COR-L47 (cell line): ENCODE measurements around the gene AGPS.
"Not testable (repeated sequence)": the region's sequence is repeated elsewhere in the genome, so short reads cannot be mapped to it uniquely, and the experiment has no call there.

Source experiments
- DNase-seq: peaks from one replicate; lab custom pipeline; 2025; lab: John Stamatoyannopoulos, UW

Gene AGPS

DNA sequence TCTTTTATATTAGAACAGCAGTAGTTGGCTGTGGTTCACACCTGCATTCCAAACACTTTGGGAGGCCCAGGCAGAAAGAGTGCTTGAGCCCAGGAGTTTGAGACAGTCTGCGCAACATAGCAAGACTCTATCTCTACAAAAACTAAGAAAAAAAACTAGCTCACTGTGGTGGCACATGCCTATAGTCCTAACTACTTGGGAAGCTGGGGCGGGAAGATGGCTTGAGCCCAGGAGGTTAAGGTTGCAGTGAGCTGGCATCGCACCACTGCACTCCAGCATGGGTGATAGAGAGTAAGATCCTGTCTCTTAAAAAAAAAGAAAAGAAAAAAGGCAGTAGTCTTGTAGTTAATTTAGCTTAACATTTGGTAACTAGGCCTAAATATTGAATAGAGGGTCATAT lies 136.6 kb downstream of the AGPS start:
- DNase-seq, result no peak

DNA sequence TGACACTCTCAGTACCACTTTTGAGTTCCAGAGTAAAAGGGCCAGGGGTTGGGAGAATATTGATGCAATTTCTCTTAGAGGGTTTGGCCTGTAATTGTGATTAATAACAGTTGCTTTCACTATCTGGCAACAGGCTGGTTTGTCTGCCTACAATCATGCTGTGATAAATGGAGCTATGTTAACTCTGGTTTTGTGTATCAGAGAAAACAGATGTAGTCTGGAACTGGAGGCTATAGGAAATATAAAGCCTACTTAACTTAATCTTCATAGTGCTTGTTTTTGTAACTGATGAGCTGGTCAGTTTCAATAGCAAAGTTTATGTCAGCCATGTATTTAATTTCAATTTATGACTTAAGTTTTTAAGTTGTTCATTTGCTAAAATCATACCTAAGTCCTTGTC lies 138.0 kb downstream of the AGPS start:
- peak; percentile 57 for DNase-seq

DNA sequence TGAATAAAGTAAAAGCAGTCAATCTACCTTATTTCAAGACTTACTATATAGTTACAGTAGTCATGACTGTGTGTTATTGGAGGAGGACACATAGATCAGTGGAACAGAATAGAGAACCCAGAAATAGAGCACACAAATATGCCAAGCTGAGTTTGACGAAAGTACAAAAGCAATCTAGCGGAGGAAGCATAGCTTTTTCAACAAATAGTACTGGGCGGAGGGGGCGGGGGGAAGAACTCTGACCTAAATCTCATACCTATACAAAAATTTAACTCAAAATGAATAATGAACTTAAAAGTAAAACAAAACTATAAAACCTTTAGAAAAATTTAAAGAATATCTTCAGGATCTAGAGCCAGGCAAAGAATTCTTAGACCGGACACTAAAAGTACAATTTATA lies 139.1 kb downstream of the AGPS start:
- DNase-seq, result no peak

DNA sequence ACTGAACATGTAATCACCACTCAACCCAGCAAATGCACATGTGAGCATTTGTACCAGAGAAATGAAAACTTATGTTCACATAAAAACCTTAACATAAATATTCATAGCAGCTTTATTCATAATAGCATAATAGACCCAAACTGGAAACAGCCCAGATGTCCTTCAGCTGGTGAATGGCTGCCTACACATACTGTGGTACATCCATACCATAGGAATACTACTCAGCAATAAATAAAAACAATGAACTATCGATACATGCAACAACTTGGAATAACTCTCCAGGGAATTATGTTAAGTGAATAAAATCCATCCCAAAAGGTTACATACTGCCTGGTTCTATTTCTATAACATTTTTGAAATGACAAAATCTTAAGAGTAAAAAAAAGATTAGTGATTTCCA lies 140.0 kb downstream of the AGPS start:
- no peak for DNase-seq

DNA sequence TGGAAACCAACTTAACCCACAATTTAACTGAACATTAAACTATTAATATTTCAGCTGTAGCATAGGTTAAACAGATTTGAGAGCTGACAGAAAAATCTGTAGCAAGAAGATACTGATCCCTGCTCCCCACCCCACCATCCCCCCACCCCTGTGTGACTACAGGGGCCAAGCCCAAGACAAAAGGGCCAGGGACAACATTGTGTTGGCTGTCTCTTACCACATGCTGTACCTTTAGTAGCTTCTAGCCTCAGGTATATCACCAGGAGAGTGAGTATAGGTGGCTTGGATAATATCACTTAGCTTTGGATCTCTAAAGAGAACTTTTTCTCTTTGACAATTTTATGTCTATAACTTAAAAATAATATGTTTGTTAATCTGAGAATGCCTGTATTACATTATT lies 140.7 kb downstream of the AGPS start:
- DNase-seq, result no peak

DNA sequence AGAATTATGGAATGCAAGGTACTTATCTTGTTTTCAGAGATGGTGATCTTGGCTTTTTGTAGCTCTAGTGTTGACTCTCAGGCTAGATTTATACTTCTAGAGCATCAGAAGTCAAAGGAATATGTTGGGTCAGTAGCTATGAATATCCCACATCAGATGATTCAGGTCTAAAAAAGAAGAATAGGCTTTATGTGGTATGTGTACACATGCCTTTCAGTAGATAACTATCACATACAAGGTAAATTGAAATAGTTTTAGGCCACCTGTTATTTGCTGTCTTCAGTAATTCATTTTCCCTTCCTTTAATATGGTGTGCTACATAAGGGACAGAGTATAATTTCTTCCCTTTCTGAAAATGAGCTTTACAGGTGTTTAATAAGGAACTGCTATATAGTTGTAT lies 142.4 kb downstream of the AGPS start:
- no peak for DNase-seq

DNA sequence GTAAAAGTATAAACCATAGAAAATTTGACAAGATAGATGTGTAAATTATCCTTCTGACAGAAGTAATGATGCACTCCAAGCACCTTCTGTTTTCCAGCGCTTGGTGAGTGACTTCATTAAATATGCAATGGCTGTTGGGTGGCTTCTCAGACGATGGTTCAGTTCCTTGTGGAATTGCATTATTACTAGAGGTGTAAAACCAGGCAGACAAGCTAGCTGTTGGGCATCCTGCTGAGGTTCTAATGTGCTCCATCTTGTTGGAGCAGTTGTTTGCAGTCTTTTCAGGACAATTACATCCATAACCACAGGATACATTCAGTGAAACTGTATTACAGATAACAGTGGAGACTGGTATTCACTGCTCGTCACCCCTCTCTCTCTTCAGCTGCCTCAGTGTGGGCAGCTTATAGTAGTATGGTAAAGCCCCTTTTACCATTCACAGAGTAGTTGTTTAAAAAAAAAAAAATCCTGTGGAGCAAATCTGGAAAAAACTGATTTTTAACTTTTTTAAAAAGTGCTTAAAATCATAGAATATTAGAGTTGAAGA lies 143.5 kb downstream of the AGPS start:
- DNase-seq, result peak; percentile 18

DNA sequence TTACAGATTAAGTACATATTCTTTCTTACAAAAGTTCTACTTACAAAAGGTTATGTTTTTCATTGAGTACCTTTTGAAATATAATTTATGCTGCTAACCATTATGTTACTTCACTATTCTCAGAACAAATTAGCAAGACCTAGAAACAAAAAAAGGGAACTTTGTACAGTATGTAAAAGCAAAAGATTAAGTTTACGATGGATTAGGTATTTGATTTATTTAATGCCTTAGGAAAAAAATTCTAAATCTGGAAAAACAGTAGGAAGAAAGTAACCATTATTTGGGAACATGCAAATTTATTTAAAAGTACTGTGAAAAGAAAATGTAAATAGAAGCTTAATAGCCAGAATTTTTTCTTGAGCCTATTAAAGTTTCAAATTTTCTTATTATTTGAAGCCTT lies 144.6 kb downstream of the AGPS start:
- no peak for DNase-seq

DNA sequence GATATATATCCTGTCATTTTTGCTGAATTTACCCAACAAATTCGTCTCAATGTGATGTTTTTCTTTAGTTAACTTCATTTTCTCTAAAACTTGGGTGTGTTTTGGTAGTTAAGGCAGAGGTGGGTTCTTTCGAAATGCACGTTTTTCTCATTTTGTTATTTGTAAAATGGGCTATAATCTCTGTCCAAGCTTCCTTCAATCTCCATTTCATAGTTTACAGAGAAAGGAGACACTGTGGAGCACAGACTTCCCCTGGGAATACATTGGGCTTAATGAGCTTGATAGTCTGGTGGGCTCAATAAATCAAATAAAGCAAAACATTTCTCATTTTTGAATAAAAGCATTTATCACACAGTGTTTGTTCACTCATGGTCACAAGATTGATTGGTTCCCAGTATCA lies 145.1 kb downstream of the AGPS start:
- DNase-seq, result no peak

DNA sequence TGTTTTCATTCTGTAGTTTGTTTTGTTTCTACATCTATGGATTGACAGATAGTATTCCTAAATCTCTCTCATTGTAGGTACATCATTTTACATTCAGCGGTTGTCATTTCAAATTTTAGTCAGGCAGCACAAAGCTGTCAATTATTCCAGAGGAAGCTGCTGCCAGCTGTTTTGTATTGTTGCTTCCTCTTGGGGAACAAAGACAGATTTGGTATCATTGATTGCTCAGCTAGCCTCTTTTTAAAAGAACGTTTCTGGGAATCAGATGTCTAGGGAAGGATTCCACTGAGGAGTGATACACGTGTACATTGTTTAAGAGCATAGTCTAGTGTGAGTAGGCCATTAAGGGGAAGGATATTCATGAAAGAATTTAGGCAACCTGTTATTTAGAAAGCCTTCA lies 145.8 kb downstream of the AGPS start:
- DNase-seq, result peak; percentile 16

DNA sequence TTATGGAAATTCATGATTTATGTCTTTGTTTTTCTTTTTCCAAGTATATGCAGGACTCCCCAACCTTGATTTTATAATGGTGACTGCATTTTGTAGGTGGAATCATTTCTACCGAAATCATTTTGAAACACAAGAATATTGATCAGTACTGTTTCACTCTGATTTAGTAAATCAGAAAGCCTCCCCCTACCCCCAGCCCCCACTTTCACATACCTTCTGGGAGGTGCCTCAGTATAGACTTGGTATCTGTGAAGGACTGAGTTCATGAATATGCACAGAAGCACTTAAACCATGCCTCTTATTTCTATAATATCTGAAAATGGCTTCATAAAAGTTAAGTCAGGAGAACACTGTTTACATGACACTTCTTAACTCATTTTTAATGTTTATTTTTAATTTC lies 147.7 kb downstream of the AGPS start:
- no peak for DNase-seq

DNA sequence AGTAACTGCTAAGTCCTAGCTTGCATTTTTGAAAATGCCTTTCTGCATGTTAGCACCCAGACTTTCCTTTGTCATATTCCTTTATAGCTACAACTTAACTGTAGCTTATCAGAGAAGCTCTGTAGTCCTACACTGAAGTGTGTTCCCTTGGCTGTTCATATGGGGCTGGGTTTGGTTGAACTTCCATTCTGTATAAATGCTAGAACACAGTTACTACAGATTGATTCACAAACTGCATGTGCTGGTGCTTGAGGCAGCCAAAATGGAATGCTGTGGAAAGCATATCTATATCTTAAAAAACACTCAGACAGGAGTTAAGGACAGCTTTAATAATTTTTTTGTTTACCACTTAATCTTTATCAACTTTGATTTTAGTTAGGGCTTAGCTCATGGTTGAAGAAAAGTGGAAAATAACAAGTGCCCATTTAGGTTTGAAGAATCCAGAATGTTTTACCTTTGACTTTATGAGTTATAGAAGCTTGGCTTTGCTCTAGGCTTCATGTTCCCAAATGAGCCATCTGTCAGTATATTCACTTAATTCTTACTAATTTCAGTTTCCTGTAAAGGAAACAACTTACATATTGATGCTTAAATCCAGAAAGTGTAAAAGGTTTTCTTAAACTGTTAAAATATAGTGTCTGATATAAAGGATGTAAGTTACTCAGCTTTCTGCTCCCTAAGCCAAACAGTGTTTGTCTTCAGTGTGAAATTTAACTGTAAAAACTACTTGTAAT lies 148.9 kb downstream of the AGPS start:
- no peak for DNase-seq

DNA sequence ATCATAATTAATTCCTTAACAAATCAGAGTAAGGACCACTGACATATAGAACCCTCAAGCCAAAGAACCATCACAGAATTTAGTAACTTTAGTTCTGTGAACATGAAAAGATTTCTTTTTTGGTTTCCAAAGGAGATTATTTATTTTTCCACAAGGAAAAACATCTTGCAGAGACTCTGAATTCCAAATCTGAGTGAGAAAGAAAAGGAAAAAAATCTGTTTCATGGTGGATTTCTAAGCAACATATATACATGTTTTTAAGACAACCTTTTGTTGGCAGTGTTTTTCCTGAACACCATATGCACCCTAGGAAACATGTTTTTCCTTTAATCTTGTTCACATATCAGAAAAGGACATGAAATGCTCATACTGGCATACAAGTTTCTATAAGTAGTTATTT lies 149.8 kb downstream of the AGPS start:
- DNase-seq, result no peak

DNA sequence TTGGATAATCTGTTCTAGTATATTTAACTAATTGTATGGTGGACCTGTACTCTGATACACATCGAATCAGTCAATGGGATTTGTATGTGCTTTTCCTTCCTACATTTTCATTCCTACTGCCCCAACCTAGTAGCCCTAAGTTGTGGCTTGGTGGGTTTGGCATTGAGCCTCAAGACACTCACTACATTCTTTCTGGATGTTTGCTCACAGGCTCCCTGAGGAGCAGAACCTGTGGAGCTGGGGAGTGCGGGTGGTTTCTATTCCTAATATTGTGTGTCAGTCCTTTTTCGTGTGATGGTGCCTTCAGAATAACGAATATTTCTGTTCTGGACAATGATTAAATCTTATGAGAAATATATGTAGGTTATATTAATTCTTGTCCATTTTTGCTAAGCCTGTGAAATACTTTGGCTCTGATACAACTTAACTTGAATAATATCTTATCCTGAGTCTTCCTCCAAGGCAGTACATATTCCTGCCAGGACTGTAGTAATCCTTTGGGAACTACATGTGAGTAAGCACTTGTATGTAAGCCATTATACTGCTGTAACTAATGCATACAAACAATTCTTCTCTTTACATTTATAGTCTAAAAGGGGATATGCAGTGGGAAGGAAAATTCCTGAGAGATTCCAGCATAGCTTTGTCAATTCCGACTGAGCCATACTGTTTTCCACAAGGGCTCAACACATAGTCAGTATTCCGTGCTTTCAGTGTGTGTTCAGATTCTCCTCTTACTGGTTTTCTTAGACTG lies 150.6 kb downstream of the AGPS start:
- no peak for DNase-seq

DNA sequence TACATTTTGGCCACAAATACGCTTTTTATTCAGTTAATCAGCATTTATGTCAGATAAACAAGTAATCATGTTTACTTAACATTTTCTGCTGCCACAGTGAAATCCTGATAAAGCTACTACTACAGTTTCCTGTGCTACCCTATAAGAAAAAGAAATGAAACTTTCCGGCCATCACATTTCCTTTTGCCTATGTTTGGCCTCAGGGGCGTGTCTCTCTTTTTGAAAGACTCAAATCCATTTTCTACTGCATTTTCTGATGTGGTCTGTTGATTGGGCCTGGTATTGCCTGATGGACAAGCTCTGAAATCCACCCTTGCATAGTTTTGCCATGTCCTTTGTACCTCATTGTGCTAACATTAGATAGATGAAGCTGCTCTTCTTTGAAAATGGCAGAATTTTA lies 152.6 kb downstream of the AGPS start:
- no peak for DNase-seq

DNA sequence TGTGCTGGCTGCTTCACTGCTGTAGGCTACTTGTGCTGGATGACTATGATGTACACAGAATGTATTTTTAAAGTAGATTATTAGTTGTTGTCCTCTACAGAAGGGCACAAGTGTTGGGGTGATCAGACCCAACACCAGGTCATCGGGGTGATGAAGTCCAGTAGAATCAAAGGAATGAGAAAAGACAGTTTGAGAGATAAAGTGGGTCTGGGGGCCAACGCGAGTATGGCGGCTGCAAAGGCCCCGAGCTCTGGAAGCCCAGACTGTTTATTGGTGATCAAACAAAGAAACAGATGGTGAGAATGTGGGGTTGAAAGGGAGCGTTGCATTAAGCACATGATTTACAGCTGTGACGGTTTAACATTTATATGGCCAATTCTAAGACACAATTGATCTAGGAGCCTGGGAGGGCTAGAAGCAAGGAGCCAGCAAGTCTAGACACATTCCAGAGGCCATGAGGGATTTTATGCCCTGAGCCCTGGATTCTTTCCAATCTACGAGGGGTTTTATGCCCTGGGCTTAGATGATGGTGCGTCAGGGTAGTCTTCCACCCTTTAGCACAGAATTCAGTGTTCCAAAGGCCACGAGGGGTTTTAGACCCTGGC lies 153.5 kb downstream of the AGPS start:
- no peak for DNase-seq

DNA sequence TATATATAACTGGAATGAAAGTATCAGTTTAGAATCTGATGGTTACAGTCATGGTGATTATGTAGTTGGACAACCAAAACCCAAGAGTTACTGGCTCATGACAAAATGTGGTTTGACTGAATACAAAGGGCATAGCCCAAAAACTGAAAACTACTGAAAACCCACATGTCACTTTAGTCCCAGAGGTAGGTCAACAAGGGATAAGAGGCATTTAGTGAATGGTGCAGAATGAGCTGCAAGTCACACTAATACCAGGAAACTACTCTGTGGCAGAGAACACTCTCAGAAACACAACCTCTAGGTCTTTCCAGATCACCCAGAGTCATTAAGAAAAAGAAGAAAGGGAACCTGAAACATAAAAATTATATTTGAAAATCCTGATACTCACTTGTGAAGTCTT lies 154.5 kb downstream of the AGPS start:
- no peak for DNase-seq

DNA sequence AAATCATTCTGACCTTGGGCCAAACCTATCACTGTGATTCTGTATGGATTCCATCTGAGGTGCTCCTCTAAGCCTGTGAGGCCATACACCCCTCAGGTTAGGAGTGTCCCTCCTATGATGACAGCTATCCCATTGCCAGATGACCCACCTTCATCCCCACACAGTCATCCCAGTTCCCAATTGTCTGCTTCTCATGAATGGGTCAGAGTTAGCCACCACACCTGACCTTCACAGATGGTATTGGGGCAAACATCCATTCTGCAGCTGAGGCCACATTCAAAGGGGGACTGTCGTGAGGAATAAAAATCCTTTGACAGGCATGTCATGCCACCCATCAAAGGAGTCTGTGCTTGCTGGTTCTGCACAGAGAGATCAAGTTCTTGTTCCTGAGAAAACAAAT lies 155.2 kb downstream of the AGPS start:
- DNase-seq, result no peak

DNA sequence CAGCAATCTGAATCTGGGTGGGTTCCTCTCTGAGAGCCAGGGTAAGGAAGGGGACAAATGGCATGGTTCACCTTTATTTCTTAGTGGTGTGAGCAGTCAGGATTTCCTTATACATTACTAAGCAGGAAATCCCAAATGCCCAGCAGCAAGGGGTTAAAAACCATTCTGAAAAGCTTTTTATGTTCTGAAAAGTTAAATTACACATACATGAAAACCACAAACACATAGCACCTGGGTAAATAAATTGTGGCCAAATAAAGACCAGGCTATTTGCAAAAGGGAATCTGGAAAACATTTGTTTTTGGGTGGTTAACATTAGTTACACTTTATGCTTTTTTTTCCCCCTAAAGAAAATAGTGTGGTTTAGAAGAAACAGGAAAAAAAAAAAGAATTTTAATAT lies 156.1 kb downstream of the AGPS start:
- DNase-seq, result no peak

DNA sequence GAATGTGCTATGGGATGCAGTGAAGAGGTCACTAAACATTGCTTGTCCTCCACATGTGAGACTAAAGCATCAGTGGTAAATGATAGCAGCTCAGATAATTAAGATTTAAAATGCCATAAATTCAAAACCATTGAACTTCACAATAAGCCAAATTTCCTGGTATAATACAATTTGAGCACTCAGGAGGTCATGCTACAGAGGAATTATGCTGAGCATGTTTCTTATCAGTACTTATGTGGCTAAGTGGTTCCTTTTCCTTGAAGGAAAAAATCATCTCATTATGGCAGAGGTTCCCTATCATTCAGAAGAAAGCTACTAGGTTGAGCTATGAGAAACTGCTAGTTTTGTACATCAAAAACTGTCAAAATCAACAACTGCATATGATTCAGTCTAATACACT lies 156.6 kb downstream of the AGPS start:
- no peak for DNase-seq

DNA sequence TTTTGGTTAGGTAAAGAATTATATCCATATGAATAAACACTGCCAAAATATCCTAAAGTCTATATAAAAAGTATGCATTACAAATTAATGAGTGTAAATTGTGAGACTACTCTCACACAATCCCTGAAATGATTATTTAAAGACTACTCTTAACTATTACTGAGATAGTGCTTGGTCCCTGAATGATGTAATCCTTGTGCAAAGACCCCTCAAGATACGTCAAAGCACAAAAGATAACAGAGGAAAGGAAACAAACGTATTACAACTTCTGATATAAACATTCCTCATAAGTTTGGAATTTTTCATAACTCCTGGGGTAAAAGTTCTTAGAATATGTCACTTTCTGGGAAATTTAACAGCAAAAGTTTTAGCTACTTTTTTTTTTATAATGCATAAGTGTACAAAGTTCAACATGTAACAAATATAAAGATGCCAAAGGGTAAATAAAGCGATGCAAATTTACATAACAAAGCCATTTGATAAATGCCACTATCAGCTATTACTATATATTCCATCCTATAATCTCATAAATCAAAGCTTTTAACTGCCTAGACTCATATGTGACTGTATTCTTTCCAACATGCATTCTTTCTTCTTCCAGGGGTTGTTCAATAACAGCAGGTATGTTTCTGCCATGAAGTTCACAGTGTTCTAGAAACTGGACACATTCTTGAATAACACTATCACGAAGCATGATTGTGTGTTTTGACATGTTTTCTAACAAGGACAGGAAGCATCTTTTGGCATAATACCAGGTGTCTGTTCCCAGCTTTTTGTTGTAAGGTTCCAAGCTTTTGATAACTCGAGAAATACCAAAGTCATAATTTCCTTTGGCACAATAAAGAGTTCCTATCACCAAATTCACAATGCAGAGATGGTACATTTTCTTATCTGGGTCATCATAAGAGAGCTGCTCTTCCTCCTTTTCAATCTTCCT lies 158.0 kb downstream of the AGPS start:
- DNase-seq, result no peak

DNA sequence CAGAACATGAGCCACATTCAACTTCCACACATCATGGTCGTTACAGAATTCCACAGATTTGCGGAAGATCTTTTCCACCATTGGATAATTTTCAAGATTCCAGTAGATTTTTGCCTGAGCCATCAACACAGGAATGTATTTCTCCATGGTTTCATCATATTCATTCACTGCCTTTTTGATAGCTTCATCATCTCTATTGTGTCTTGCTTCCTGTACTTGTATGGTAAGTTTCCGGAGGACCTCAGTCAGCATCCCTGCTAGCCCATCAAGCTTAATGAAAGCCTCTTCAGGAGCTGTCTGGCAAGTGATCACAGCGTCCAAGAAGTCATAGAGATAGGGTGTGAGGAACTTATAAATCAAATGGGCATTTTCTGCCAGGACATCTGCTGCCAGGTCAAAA lies 158.8 kb downstream of the AGPS start:
- not testable (repeated sequence) for DNase-seq
